Mammary epithelial cell (primary cell): ENCODE data around the gene ATAD3C.

Experiments
- CTCF ChIP-seq, 2 donors: IDR thresholded peaks in 1 of 2; conservative IDR thresholded peaks in 1 of 2; 2 replicates each; pipeline ENCODE4 v1.5.1; 2011 to 2012; ENCODE audit warnings: inconsistent platforms in 2 of 2, low read length in 2 of 2, mild to moderate bottlenecking in 2 of 2, control low read depth in 1 of 2, low read depth in 1 of 2; ENCODE audit not compliant: insufficient read depth in 1 of 2; ENCODE audit errors: extremely low read depth in 1 of 2
- EZH2 ChIP-seq: IDR thresholded peaks from 2 replicates; pipeline ENCODE4 v1.6.1; 2012; ENCODE audit warnings: low read length, inconsistent platforms, borderline replicate concordance

- TF ChIP-seq CTCF (conservative IDR thresholded peaks at IDR 0.05 in 1 of 2, IDR thresholded peaks at IDR 0.05 in 1 of 2; ENCODE audit: extremely low read depth in 1 of 2, insufficient read depth in 1 of 2, low read depth in 1 of 2, low read length in 2 of 2) (no peak), EZH2 (no peak)
Observed at GRCh38 chr1:1406101-1406820, 43.2 kb upstream of the ATAD3C start.
